Activated naive CD4-positive, alpha-beta T cell treated with anti-CD3 and anti-CD28 coated beads for 36 hours (primary cell): ENCODE measurements around the gene POLDIP3. TPM values are rescaled to one million over a fixed set of nuclear protein-coding genes. Genes with fewer than 3 reads are reported as not detected.
"Not testable (repeated sequence)": the region's sequence is repeated elsewhere in the genome, so short reads cannot be mapped to it uniquely, and the experiment has no call there.

Experiments
- CTCF ChIA-PET: fragments of 350-600 bp; sonication (Branson Sonifier 250); formaldehyde crosslinking; loops from one replicate; lab custom pipeline; 2021; ENCODE audit warnings: antibody characterized with exemption; lab: Charles Lee
- DNase-seq: peaks from one replicate; pipeline ENCODE4 v3.0.0-alpha.2; 2020
- H3K27ac Mint-ChIP-seq: one replicate; pipeline ENCODE4 v1.8.0; 2021; ENCODE audit warnings: mild to moderate bottlenecking, mixed read lengths
- H3K27me3 Mint-ChIP-seq: one replicate; pipeline ENCODE4 v1.8.0; 2021; ENCODE audit warnings: low read depth, mixed read lengths
- H3K36me3 Mint-ChIP-seq: one replicate; pipeline ENCODE4 v1.8.0; 2021; ENCODE audit warnings: low read depth, mixed read lengths
- H3K4me1 Mint-ChIP-seq: one replicate; pipeline ENCODE4 v1.8.0; 2021; ENCODE audit warnings: low read depth, mixed read lengths
- H3K4me3 Mint-ChIP-seq: one replicate; pipeline ENCODE4 v1.8.0; 2021; ENCODE audit warnings: mild to moderate bottlenecking, moderate library complexity, mixed read lengths
- H3K9me3 Mint-ChIP-seq: one replicate; pipeline ENCODE4 v1.8.0; 2021; ENCODE audit warnings: mixed read lengths
- intact Hi-C: fragments of 100-400 bp; cut with micrococcal nuclease; formaldehyde crosslinking; loops from one replicate; pipeline ENCODE4 v1.15.1; 2023
- total RNA-seq, 2 experiments: library from RNA; stranded (reverse); gene quantifications; one replicate each; pipeline ENCODE4 v1.2.3, GENCODE V29; 2021

POLDIP3 gene
- total RNA-seq, 2 experiments from 2014 or later, result 83.7 to 93.8 TPM

- CTCF ChIA-PET, result no interaction called here
- Mint-ChIP-seq H3K4me1 (peaks cover 83% of the 10 kb centered on the region), H3K27me3 (no peaks in the 10 kb centered on the region), H3K4me3 (no peak overlapping the region), H3K9me3 (no peaks in the 10 kb centered on the region), H3K27ac (peak overlapping the region; percentile 70), H3K36me3 (peaks cover 29% of the 10 kb centered on the region)
- DNase-seq, result peak; percentile 29
- intact Hi-C loops, result no loop called here
Observed at GRCh38 chr22:42608823-42609361, 5.8 kb downstream of the POLDIP3 start.

- Mint-ChIP-seq H3K4me3 (no peak overlapping the region), H3K27me3 (no peaks in the 10 kb centered on the region), H3K36me3 (peaks cover 27% of the 10 kb centered on the region), H3K4me1 (peaks cover 82% of the 10 kb centered on the region), H3K9me3 (no peaks in the 10 kb centered on the region), H3K27ac (peak overlapping the region; percentile 46)
- CTCF ChIA-PET, result no interaction called here
- intact Hi-C loops, result no loop called here
- no peak for DNase-seq
Observed at GRCh38 chr22:42608136-42608822, 6.4 kb downstream of the POLDIP3 start.

- H3K27me3 Mint-ChIP-seq, H3K4me3 Mint-ChIP-seq, DNase-seq, intact Hi-C loops, CTCF ChIA-PET, H3K27ac Mint-ChIP-seq, H3K9me3 Mint-ChIP-seq: not testable (repeated sequence)
- H3K36me3 Mint-ChIP-seq, result peaks cover 27% of the 10 kb centered on the region
- H3K4me1 Mint-ChIP-seq, result peaks cover 79% of the 10 kb centered on the region
Observed at GRCh38 chr22:42607641-42608040, 7.0 kb downstream of the POLDIP3 start.

GRCh38 chr22:42604403-42604802 lies 10.3 kb downstream of the POLDIP3 start:
- Mint-ChIP-seq H3K4me3 (no peak overlapping the region), H3K27ac (no peak overlapping the region), H3K4me1 (peaks cover 50% of the 10 kb centered on the region), H3K27me3 (no peaks in the 10 kb centered on the region), H3K36me3 (peaks cover 29% of the 10 kb centered on the region), H3K9me3 (no peaks in the 10 kb centered on the region)
- intact Hi-C loops, result no loop called here
- DNase-seq, result no peak
- CTCF ChIA-PET, result no interaction called here

GRCh38 chr22:42603427-42603826 lies 11.3 kb downstream of the POLDIP3 start:
- CTCF ChIA-PET, result no interaction called here
- no peaks in the 10 kb centered on the region for H3K27me3 Mint-ChIP-seq
- intact Hi-C loops, result no loop called here
- DNase-seq, result no peak
- H3K4me3 Mint-ChIP-seq, result no peak overlapping the region
- H3K4me1 Mint-ChIP-seq, result peaks cover 40% of the 10 kb centered on the region
- no peaks in the 10 kb centered on the region for H3K9me3 Mint-ChIP-seq
- H3K36me3 Mint-ChIP-seq, result peaks cover 33% of the 10 kb centered on the region
- no peak overlapping the region for H3K27ac Mint-ChIP-seq

GRCh38 chr22:42602470-42602869 lies 12.2 kb downstream of the POLDIP3 start:
- no peaks in the 10 kb centered on the region for H3K27me3 Mint-ChIP-seq

GRCh38 chr22:42601879-42602465 lies 12.7 kb downstream of the POLDIP3 start:
- Mint-ChIP-seq H3K4me3 (no peak overlapping the region), H3K4me1 (peaks cover 33% of the 10 kb centered on the region), H3K9me3 (no peaks in the 10 kb centered on the region), H3K27me3 (no peaks in the 10 kb centered on the region), H3K36me3 (peaks cover 35% of the 10 kb centered on the region), H3K27ac (no peak overlapping the region)
- CTCF ChIA-PET, result no interaction called here
- intact Hi-C loops, result no loop called here
- DNase-seq, result no peak

More at GRCh38 chr22:42602470-42602869, 12.2 kb downstream of the POLDIP3 start:
- Mint-ChIP-seq H3K4me1 (peaks cover 36% of the 10 kb centered on the region), H3K36me3 (peaks cover 33% of the 10 kb centered on the region), H3K4me3 (no peak overlapping the region), H3K27ac (no peak overlapping the region), H3K9me3 (no peaks in the 10 kb centered on the region)
- intact Hi-C loops, result no loop called here
- CTCF ChIA-PET, result no interaction called here
- no peak for DNase-seq

GRCh38 chr22:42596863-42597530 lies 17.7 kb downstream of the POLDIP3 start:
- intact Hi-C loops, result no loop called here
- Mint-ChIP-seq H3K4me3 (no peak overlapping the region), H3K27ac (no peak overlapping the region), H3K9me3 (no peaks in the 10 kb centered on the region), H3K36me3 (peaks cover 30% of the 10 kb centered on the region), H3K4me1 (no peaks in the 10 kb centered on the region), H3K27me3 (no peaks in the 10 kb centered on the region)
- CTCF ChIA-PET, result interaction anchor here (0.6 kb wide), 1 partner anchor 35 kb away, joined by 3 read pairs; no protein-coding TSS in a partner anchor
- DNase-seq, result no peak

- no peak overlapping the region for H3K4me3 Mint-ChIP-seq
- CTCF ChIA-PET, result interaction anchor here (0.6 kb wide), 1 partner anchor 35 kb away, joined by 3 read pairs; no protein-coding TSS in a partner anchor
- intact Hi-C loops, result no loop called here
- DNase-seq, result no peak
- H3K27me3 Mint-ChIP-seq, result no peaks in the 10 kb centered on the region
- peaks cover 27% of the 10 kb centered on the region for H3K36me3 Mint-ChIP-seq
- no peaks in the 10 kb centered on the region for H3K4me1 Mint-ChIP-seq
- no peaks in the 10 kb centered on the region for H3K9me3 Mint-ChIP-seq
- H3K27ac Mint-ChIP-seq, result no peak overlapping the region
Observed at GRCh38 chr22:42596336-42596735, 18.3 kb downstream of the POLDIP3 start.

- no peak for DNase-seq
- no peaks in the 10 kb centered on the region for H3K4me1 Mint-ChIP-seq
- CTCF ChIA-PET, result no interaction called here
- no peaks in the 10 kb centered on the region for H3K27me3 Mint-ChIP-seq
- no peak overlapping the region for H3K27ac Mint-ChIP-seq
- no peaks in the 10 kb centered on the region for H3K9me3 Mint-ChIP-seq
- intact Hi-C loops, result no loop called here
- H3K36me3 Mint-ChIP-seq, result peaks cover 25% of the 10 kb centered on the region
- H3K4me3 Mint-ChIP-seq, result no peak overlapping the region
Observed at GRCh38 chr22:42595434-42595833, 19.2 kb downstream of the POLDIP3 start.

- no peak for DNase-seq
- Mint-ChIP-seq H3K36me3 (peaks cover 23% of the 10 kb centered on the region), H3K27me3 (no peaks in the 10 kb centered on the region), H3K4me1 (no peaks in the 10 kb centered on the region), H3K27ac (no peak overlapping the region), H3K9me3 (no peaks in the 10 kb centered on the region), H3K4me3 (no peak overlapping the region)
- intact Hi-C loops, result no loop called here
- CTCF ChIA-PET, result interaction anchor here (1.0 kb wide), 1 partner anchor 20 kb away, joined by 3 read pairs; no protein-coding TSS in a partner anchor
Observed at GRCh38 chr22:42591987-42592386, 22.7 kb downstream of the POLDIP3 start.

GRCh38 chr22:42587588-42588175 lies 27.0 kb downstream of the POLDIP3 start:
- CTCF ChIA-PET, result no interaction called here
- Mint-ChIP-seq H3K36me3 (peaks cover 21% of the 10 kb centered on the region), H3K27me3 (no peaks in the 10 kb centered on the region), H3K4me3 (no peak overlapping the region), H3K27ac (no peak overlapping the region), H3K4me1 (no peaks in the 10 kb centered on the region), H3K9me3 (no peaks in the 10 kb centered on the region)
- DNase-seq, result no peak
- intact Hi-C loops, result no loop called here
